H1 (cell line): ENCODE data around the gene IAPP.
"Not testable (repeated sequence)": the region's sequence is repeated elsewhere in the genome, so short reads cannot be mapped to it uniquely, and the experiment has no call there.

Source experiments
- ATF2 ChIP-seq: IDR thresholded peaks from 2 replicates; pipeline ENCODE4 v1.6.1; 2012; ENCODE audit warnings: low read length, inconsistent platforms
- BRCA1 ChIP-seq: IDR thresholded peaks from 2 replicates; pipeline ENCODE4 v1.6.1; 2012; ENCODE audit warnings: low read depth, low read length, improper control_type of control experiment
- CHD2 ChIP-seq: IDR thresholded peaks from 2 replicates; pipeline ENCODE4 v1.6.1; 2012; ENCODE audit warnings: low read length, improper control_type of control experiment
- CREB1 ChIP-seq: IDR thresholded peaks from 2 replicates; pipeline ENCODE4 v1.6.1; 2012; ENCODE audit warnings: inconsistent platforms
- CTCF ChIP-seq, 3 experiments: IDR thresholded peaks; 1 replicate in 2 of 3; 2 replicates in 1 of 3; pipeline versions ENCODE4 v1.5.1 to v1.6.1; 2011; ENCODE audit warnings: low read length in 3 of 3, mild to moderate bottlenecking in 3 of 3, inconsistent platforms in 2 of 3, low read depth in 1 of 3, moderate library complexity in 1 of 3; ENCODE audit not compliant: insufficient read depth in 1 of 3; ENCODE audit errors: control extremely low read depth in 1 of 3
- EP300 ChIP-seq, 2 experiments: IDR thresholded peaks; 1 replicate in 1 of 2; 2 replicates in 1 of 2; pipeline ENCODE4 v1.6.1; 2011 to 2012; ENCODE audit warnings: low read depth in 2 of 2, low read length in 2 of 2, mild to moderate bottlenecking in 2 of 2, borderline replicate concordance in 1 of 2, inconsistent platforms in 1 of 2, moderate library complexity in 1 of 2
- MAX ChIP-seq: IDR thresholded peaks from 2 replicates; pipeline ENCODE4 v1.6.1; 2012; ENCODE audit warnings: inconsistent platforms
- POLR2A ChIP-seq, 2 experiments: IDR thresholded peaks; 1 replicate in 1 of 2; 2 replicates in 1 of 2; pipeline ENCODE4 v1.6.1; 2011; ENCODE audit warnings: low read depth in 2 of 2, low read length in 2 of 2, mild to moderate bottlenecking in 2 of 2; ENCODE audit errors: control extremely low read depth in 1 of 2
- POLR2AphosphoS5 ChIP-seq: IDR thresholded peaks from 2 replicates; pipeline ENCODE4 v1.6.1; 2011; ENCODE audit warnings: low read depth, low read length
- SAP30 ChIP-seq: fragments of 300-600 bp; sonication (generic); IDR thresholded peaks from 2 replicates; pipeline ENCODE4 v1.7.1; 2012; ENCODE audit warnings: low read length, moderate library complexity, mild to moderate bottlenecking, inconsistent platforms; ENCODE audit not compliant: insufficient read depth, insufficient replicate concordance
- SP1 ChIP-seq: IDR thresholded peaks from 2 replicates; pipeline ENCODE4 v1.6.1; 2011; ENCODE audit warnings: low read depth, low read length

- not testable (repeated sequence) for TF ChIP-seq EP300 (IDR thresholded peaks at IDR 0.05; ENCODE audit: borderline replicate concordance in 1 of 2, low read depth in 2 of 2, low read length in 2 of 2); CHD2; CTCF (IDR thresholded peaks at IDR 0.05; ENCODE audit: control extremely low read depth in 1 of 3, insufficient read depth in 1 of 3, low read depth in 1 of 3, low read length in 3 of 3); CREB1; SP1; POLR2A (IDR thresholded peaks at IDR 0.05; ENCODE audit: control extremely low read depth in 1 of 2, low read depth in 2 of 2, low read length in 2 of 2); BRCA1; POLR2AphosphoS5; ATF2; SAP30; MAX
These were observed 12.1 kb upstream of the IAPP start for GRCh38 chr12:21360632-21361031.
